Measurements from ENCODE around the gene KRTAP5-7.

DNA sequence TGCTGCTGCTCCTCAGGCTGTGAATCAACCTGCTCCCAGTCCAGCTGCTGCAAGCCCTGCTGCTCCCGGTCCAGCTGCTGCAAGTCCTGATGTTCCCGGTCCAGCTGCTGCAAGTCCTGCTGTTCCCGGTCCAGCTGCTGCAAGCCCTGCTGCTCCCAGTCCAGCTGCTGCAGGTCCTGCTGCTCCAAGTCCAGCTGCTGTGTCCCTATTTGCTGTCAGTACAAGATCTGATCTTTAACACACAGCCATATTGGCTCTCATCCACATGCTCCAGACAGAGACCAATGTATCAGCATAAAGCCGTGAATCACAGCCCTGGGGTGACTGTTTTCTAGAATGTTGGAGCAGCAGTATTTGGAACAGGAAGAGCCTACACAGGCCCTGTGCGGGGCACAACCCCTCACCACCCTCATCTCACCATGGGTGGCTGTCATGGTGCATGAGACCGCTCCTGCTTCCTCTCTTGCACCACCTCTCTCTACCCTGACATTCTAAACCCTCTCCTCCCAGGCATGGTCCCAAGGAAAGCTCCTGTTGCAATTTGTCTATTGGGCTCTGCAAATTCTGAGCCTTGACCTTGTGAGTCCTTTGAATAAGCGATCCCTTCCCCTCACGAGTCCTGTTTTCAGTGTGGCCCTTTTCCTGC is 41.8 kb downstream of the KRTAP5-7 start:
- TF ChIP-seq, protein P1, sequence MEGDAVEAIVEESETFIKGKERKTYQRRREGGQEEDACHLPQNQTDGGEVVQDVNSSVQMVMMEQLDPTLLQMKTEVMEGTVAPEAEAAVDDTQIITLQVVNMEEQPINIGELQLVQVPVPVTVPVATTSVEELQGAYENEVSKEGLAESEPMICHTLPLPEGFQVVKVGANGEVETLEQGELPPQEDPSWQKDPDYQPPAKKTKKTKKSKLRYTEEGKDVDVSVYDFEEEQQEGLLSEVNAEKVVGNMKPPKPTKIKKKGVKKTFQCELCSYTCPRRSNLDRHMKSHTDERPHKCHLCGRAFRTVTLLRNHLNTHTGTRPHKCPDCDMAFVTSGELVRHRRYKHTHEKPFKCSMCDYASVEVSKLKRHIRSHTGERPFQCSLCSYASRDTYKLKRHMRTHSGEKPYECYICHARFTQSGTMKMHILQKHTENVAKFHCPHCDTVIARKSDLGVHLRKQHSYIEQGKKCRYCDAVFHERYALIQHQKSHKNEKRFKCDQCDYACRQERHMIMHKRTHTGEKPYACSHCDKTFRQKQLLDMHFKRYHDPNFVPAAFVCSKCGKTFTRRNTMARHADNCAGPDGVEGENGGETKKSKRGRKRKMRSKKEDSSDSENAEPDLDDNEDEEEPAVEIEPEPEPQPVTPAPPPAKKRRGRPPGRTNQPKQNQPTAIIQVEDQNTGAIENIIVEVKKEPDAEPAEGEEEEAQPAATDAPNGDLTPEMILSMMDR (conservative IDR thresholded peaks at IDR 0.05) = no peak
- no peak for TF ChIP-seq EZH2 (IDR thresholded peaks at IDR 0.05; ENCODE audit: low read depth)

All from PC-9 (cell line).